Measurements from ENCODE around the gene STAG1. TPM values are rescaled to one million over a fixed set of nuclear protein-coding genes. Genes with fewer than 3 reads are reported as not detected.
"Not testable (repeated sequence)": the region's sequence is repeated elsewhere in the genome, so short reads cannot be mapped to it uniquely, and the experiment has no call there.

Gene STAG1
- total and polyA plus RNA-seq, 4 donors, result 11.0 to 68.6 (median 38.4) TPM

DNA sequence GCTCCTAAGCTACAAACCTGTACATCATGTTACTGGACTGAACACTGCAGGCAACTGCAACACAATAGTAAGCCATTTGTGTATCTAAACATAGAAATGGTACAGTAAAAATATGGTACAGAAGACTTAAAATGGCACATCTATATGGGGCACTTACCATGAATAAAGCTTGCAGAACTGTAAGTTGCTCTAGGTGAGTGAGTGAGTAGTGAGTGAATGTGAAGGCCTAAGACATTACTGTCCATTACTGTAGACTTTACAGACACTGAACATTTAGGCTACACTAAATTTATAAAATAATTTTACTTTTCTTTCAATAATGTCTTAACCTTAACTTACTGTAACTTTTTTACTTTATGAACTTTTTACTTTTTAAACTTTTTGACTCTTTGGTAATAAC lies 76.2 kb downstream of the STAG1 start:
- H3K27me3 ChIP-seq (ENCODE audit: control insufficient read depth in 1 of 2, insufficient read depth in 2 of 2, low read length in 1 of 2), result no peaks in the 10 kb centered on the region
- ATAC-seq (ENCODE audit: low FRiP score), result no peak
- peaks cover 0 to 3% of the 10 kb centered on the region in 2 donors for H3K4me1 ChIP-seq (ENCODE audit: control insufficient read depth in 1 of 2, insufficient read depth in 2 of 2, low read length in 2 of 2)

DNA sequence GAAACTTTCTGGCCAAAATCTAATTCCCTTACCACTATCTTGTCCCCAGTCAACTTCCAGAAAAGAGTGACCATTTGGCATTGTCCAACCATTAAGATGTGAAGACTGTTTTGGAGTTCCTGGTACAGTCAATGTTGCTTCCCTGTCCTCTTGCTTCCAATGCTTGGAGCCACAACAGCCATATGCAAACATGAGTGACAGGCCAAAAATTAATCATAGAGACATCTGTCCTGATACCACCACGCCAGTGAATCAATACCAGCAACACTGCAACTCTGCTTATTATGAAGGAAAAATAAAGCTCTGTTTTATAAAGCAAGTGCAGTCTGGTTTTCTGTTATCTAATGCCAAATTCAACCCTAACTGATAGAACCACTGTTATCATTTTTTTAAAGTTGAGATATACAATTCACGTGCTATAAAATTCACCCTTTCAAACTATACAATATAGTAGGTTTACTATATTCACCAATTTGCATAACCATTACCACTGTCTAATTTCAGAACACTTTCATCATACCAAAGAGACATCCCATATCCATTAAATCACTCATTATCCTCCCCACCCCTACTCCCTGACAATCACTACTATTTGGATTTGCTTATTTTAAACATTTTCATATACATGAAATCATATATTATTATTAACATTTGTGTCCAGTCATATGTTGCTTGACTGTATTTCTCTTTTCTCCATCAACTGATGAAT lies 76.9 kb downstream of the STAG1 start:
- DNase-seq (no peak), ATAC-seq (ENCODE audit: low FRiP score) (no peak)
- Histone ChIP-seq H3K27ac (ENCODE audit: low read depth in 1 of 2, low read length in 2 of 2) (no peak overlapping the region), H3K36me3 (ENCODE audit: control insufficient read depth in 1 of 2, insufficient read depth in 2 of 2, low read length in 1 of 2) (no peaks in the 10 kb centered on the region), H3K9me3 (ENCODE audit: control insufficient read depth, low read length) (no peaks in the 10 kb centered on the region), H3K4me3 (ENCODE audit: low read length in 2 of 2) (no peak overlapping the region), H3K4me1 (ENCODE audit: control insufficient read depth in 1 of 2, insufficient read depth in 2 of 2, low read length in 2 of 2) (peaks cover 0 to 3% of the 10 kb centered on the region in 2 donors), H3K27me3 (ENCODE audit: control insufficient read depth in 1 of 2, insufficient read depth in 2 of 2, low read length in 1 of 2) (no peaks in the 10 kb centered on the region)
- intact Hi-C loops (cut with DNase I), result no loop called here
- WGBS, 2 donors, result 48 to 66% methylated on average over 2 of the region's 2 CpGs

More for the DNA sequence above, 76.2 kb downstream of the STAG1 start:
- intact Hi-C loops (cut with DNase I), result no loop called here
- H3K4me3 ChIP-seq (ENCODE audit: low read length in 2 of 2), result no peak overlapping the region
- H3K9me3 ChIP-seq (ENCODE audit: control insufficient read depth, low read length), result no peaks in the 10 kb centered on the region
- no peak overlapping the region for H3K27ac ChIP-seq (ENCODE audit: low read depth in 1 of 2, low read length in 2 of 2)
- no peak for DNase-seq
- no peaks in the 10 kb centered on the region for H3K36me3 ChIP-seq (ENCODE audit: control insufficient read depth in 1 of 2, insufficient read depth in 2 of 2, low read length in 1 of 2)

DNA sequence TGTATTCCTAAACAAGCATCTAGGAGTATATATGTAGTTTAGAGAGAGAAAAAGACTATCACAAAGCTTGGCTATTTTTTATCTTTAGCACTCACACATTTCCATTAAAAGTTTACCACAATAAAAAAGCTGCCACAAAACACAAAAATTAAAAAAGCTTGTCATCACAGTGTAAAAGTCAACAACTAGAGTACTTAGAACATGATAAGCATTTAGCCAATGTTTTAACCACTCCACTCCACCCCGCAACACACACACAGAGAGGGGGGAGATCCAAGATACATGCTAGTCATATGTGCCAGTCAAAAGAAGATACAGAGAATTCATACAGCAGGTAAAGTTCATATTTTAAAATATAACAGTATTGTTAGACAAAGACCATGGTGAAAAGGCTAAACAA lies 79.7 kb downstream of the STAG1 start:
- Histone ChIP-seq H3K4me1 (ENCODE audit: control insufficient read depth in 1 of 2, insufficient read depth in 2 of 2, low read length in 2 of 2) (peaks cover 0 to 3% of the 10 kb centered on the region in 2 donors), H3K9me3 (ENCODE audit: control insufficient read depth, low read length) (no peaks in the 10 kb centered on the region)
- no peak for DNase-seq

DNA sequence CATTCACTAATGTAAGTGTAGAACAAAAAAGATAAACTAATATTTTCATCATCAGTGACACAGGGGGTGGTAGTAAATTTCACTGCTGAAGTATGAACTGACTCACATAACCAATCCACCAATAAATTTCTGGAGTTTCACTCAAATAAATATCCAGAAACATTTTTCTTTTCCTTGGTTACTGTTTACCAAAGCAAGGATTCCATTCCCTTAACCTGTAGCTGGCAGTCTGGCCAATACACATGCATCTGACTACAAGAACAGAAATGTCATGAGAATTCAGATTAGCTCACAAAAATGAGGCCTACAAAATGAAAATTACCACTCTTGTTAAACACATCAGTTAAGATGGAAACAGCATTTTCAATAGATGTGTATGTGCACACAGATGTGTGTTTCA lies 80.3 kb downstream of the STAG1 start:
- DNase-seq, result no peak
- Histone ChIP-seq H3K36me3 (ENCODE audit: control insufficient read depth in 1 of 2, insufficient read depth in 2 of 2, low read length in 1 of 2) (no peaks in the 10 kb centered on the region), H3K9me3 (ENCODE audit: control insufficient read depth, low read length) (no peaks in the 10 kb centered on the region), H3K4me3 (ENCODE audit: low read length in 2 of 2) (no peak overlapping the region), H3K27ac (ENCODE audit: low read depth in 1 of 2, low read length in 2 of 2) (no peak overlapping the region), H3K4me1 (ENCODE audit: control insufficient read depth in 1 of 2, insufficient read depth in 2 of 2, low read length in 2 of 2) (no peaks in the 10 kb centered on the region), H3K27me3 (ENCODE audit: control insufficient read depth in 1 of 2, insufficient read depth in 2 of 2, low read length in 1 of 2) (no peaks in the 10 kb centered on the region)
- ATAC-seq (ENCODE audit: low FRiP score), result no peak
- intact Hi-C loops (cut with DNase I), result no loop called here

More for the DNA sequence above, 79.7 kb downstream of the STAG1 start:
- ATAC-seq (ENCODE audit: low FRiP score), result no peak
- no peaks in the 10 kb centered on the region for H3K36me3 ChIP-seq (ENCODE audit: control insufficient read depth in 1 of 2, insufficient read depth in 2 of 2, low read length in 1 of 2)
- H3K27me3 ChIP-seq (ENCODE audit: control insufficient read depth in 1 of 2, insufficient read depth in 2 of 2, low read length in 1 of 2), result no peaks in the 10 kb centered on the region
- 53 to 57% methylated on average over 1 of the region's 1 CpG for WGBS, 2 donors
- H3K27ac ChIP-seq (ENCODE audit: low read depth in 1 of 2, low read length in 2 of 2), result no peak overlapping the region
- intact Hi-C loops (cut with DNase I), result no loop called here
- H3K4me3 ChIP-seq (ENCODE audit: low read length in 2 of 2), result no peak overlapping the region

DNA sequence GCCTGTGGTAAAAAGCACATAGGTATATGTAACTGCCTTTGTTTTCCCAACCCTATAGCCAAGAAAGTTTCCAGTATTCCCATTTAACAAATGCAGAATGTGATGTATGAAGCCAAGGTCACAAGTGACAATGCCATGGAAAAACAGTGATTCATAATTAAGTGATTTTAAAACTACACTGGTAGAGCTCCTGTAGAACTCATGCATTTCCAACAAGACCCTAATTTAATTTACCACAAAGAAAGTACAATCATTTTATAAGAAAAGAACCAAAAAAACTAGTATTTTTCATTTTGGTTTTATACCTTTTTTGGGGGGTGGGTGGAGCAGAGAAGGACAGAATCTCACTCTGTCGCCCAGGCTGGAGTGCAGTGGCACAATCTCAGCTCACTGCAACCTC lies 82.0 kb downstream of the STAG1 start:
- WGBS, 2 donors, result 94 to 100% methylated on average over 1 of the region's 1 CpG
- Histone ChIP-seq H3K4me1 (ENCODE audit: control insufficient read depth in 1 of 2, insufficient read depth in 2 of 2, low read length in 2 of 2) (no peaks in the 10 kb centered on the region), H3K27ac (ENCODE audit: low read depth in 1 of 2, low read length in 2 of 2) (no peak overlapping the region), H3K27me3 (ENCODE audit: control insufficient read depth in 1 of 2, insufficient read depth in 2 of 2, low read length in 1 of 2) (no peaks in the 10 kb centered on the region), H3K4me3 (ENCODE audit: low read length in 2 of 2) (no peak overlapping the region), H3K36me3 (ENCODE audit: control insufficient read depth in 1 of 2, insufficient read depth in 2 of 2, low read length in 1 of 2) (no peaks in the 10 kb centered on the region), H3K9me3 (ENCODE audit: control insufficient read depth, low read length) (no peaks in the 10 kb centered on the region)
- no peak for ATAC-seq (ENCODE audit: low FRiP score)
- DNase-seq, result no peak
- intact Hi-C loops (cut with DNase I), result no loop called here

DNA sequence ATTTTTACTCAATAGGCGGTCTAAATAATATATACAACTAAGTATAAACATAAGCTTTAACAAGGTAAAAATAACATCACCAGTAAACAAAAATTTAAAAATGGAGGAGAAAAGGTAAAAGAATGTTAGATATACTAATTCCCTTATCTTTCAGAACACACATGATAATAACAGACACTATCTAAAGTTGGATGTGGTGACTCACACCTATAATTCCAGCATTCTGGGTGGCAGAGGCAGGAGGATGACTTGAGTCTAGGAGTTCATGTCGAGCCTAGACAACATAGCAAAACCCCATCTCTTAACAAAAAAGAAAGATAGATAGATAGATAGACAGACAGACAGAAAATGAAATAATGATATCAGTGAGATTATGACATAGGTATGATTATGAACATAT lies 85.1 kb downstream of the STAG1 start:
- intact Hi-C loops (cut with DNase I), result no loop called here
- Histone ChIP-seq H3K27me3 (ENCODE audit: control insufficient read depth in 1 of 2, insufficient read depth in 2 of 2, low read length in 1 of 2) (no peaks in the 10 kb centered on the region), H3K27ac (ENCODE audit: low read depth in 1 of 2, low read length in 2 of 2) (no peak overlapping the region), H3K9me3 (ENCODE audit: control insufficient read depth, low read length) (no peaks in the 10 kb centered on the region), H3K36me3 (ENCODE audit: control insufficient read depth in 1 of 2, insufficient read depth in 2 of 2, low read length in 1 of 2) (no peaks in the 10 kb centered on the region), H3K4me1 (ENCODE audit: control insufficient read depth in 1 of 2, insufficient read depth in 2 of 2, low read length in 2 of 2) (peaks cover 0 to 2% of the 10 kb centered on the region in 2 donors), H3K4me3 (ENCODE audit: low read length in 2 of 2) (no peak overlapping the region)
- ATAC-seq (ENCODE audit: low FRiP score), result no peak
- no peak for DNase-seq
- 93 to 98% methylated on average over 2 of the region's 2 CpGs for WGBS, 2 donors

DNA sequence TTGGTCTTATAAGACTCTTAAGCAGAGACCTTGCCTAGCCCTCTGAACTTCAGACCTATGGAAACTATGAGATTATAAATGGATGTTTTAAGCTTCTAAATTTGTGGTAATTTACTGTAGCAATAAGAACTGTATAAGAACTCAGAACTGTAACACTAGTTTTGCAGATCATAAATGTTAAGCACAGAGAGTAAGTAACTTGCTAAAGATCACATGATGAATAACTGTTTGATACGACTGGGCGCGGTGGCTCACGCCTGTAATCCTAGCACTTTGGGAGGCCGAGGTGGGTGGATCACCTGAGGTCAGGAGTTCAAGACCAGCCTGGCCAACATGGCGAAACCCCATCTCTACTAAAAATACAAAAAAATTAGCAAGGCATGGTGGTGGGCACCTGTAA lies 85.9 kb downstream of the STAG1 start:
- H3K4me3 ChIP-seq (ENCODE audit: low read length in 2 of 2); ATAC-seq (ENCODE audit: low FRiP score); H3K27ac ChIP-seq (ENCODE audit: low read depth in 1 of 2, low read length in 2 of 2); H3K27me3 ChIP-seq (ENCODE audit: control insufficient read depth in 1 of 2, insufficient read depth in 2 of 2, low read length in 1 of 2); H3K4me1 ChIP-seq (ENCODE audit: control insufficient read depth in 1 of 2, insufficient read depth in 2 of 2, low read length in 2 of 2); intact Hi-C loops (cut with DNase I); H3K36me3 ChIP-seq (ENCODE audit: control insufficient read depth in 1 of 2, insufficient read depth in 2 of 2, low read length in 1 of 2); H3K9me3 ChIP-seq (ENCODE audit: control insufficient read depth, low read length); DNase-seq: not testable (repeated sequence)
- WGBS, 2 donors, result 96 to 99% methylated on average over 6 of the region's 6 CpGs

DNA sequence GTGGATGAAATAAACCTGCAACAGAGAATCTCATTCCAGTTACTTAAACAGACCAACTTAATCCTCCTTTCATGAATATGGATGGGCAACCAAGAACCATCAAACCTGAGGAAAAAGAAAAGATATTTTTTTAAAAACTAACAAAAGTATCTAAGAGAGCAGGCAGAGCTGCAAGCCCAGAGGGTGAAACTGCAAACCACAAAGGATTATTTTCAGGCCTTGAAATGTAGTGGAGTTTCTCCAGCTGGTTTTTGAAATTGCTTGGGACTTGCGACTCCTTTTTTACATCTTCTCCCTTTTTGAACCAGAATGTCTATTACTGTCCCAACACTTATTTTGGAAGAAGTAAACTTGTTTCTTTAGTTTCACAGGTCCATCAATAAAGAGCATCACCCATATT lies 87.4 kb downstream of the STAG1 start:
- no peak for DNase-seq
- WGBS, 2 donors, result 97% methylated on average over 1 of the region's 1 CpG
- no peaks in the 10 kb centered on the region for H3K27me3 ChIP-seq (ENCODE audit: control insufficient read depth in 1 of 2, insufficient read depth in 2 of 2, low read length in 1 of 2)
- no peak for ATAC-seq (ENCODE audit: low FRiP score)
- intact Hi-C loops (cut with DNase I), result no loop called here
- H3K27ac ChIP-seq (ENCODE audit: low read depth in 1 of 2, low read length in 2 of 2), result no peak overlapping the region
- peaks cover 0 to 2% of the 10 kb centered on the region in 2 donors for H3K4me1 ChIP-seq (ENCODE audit: control insufficient read depth in 1 of 2, insufficient read depth in 2 of 2, low read length in 2 of 2)
- no peaks in the 10 kb centered on the region for H3K9me3 ChIP-seq (ENCODE audit: control insufficient read depth, low read length)
- H3K36me3 ChIP-seq (ENCODE audit: control insufficient read depth in 1 of 2, insufficient read depth in 2 of 2, low read length in 1 of 2), result no peaks in the 10 kb centered on the region
- no peak overlapping the region for H3K4me3 ChIP-seq (ENCODE audit: low read length in 2 of 2)

DNA sequence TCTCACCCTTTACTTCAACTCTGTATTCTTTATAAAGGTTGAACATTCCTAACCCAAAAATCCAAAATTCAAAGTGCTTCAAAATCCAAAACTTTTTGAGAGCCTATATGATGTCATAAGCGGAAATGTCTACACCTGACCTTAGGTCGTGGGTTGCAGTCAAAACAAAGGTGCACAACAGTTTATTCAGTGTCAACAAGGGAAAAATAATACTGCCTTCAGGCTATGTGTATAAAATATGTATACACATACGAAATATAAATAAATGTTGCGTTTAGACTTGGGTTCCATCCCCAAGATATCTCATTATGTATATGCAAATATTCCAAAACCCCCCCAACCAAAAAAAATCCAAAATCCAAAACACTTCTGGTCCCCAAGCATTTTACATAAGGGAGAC lies 90.9 kb downstream of the STAG1 start:
- WGBS, 2 donors, result 93% methylated on average over 4 of the region's 4 CpGs
- Histone ChIP-seq H3K9me3 (ENCODE audit: control insufficient read depth, low read length) (no peaks in the 10 kb centered on the region), H3K4me3 (ENCODE audit: low read length in 2 of 2) (no peak overlapping the region), H3K27ac (ENCODE audit: low read depth in 1 of 2, low read length in 2 of 2) (no peak overlapping the region), H3K27me3 (ENCODE audit: control insufficient read depth in 1 of 2, insufficient read depth in 2 of 2, low read length in 1 of 2) (no peaks in the 10 kb centered on the region), H3K36me3 (ENCODE audit: control insufficient read depth in 1 of 2, insufficient read depth in 2 of 2, low read length in 1 of 2) (no peaks in the 10 kb centered on the region), H3K4me1 (ENCODE audit: control insufficient read depth in 1 of 2, insufficient read depth in 2 of 2, low read length in 2 of 2) (peaks cover 0 to 2% of the 10 kb centered on the region in 2 donors)
- ATAC-seq (ENCODE audit: low FRiP score) (no peak), DNase-seq (no peak)
- intact Hi-C loops (cut with DNase I), result no loop called here
